SK-N-SH treated with all-trans-retinoic acid at 6 μM for 48 hours (cell line): ENCODE measurements around the gene TUBA4A.
A peak's percentile ranks its signal among the peaks of the same experiment; 100 is the strongest.

Experiments
- ATAC-seq: fragments of 200-7000 bp; cut with Tn5 transposase; 3 replicates; pipeline ENCODE4 v1.9.1; 2020; ENCODE audit warnings: mild to moderate bottlenecking, moderate library complexity
- ARNTL ChIP-seq: fragments of 450-650 bp; formaldehyde crosslinking; IDR thresholded peaks from 2 replicates; pipeline ENCODE4 v1.5.0; 2020; ENCODE audit warnings: low read depth, mild to moderate bottlenecking, moderate library complexity, borderline replicate concordance
- BACH2 ChIP-seq: fragments of 250-450 bp; sonication (Bioruptor Pico); IDR thresholded peaks from 2 replicates; pipeline ENCODE4 v1.9.0; 2021; ENCODE audit warnings: mild to moderate bottlenecking, borderline replicate concordance
- CSDC2 ChIP-seq: fragments of 250-450 bp; sonication (Bioruptor Pico); IDR thresholded peaks from 2 replicates; pipeline ENCODE4 v1.5.0; 2020; ENCODE audit warnings: mild to moderate bottlenecking, moderate library complexity
- CSRNP3 ChIP-seq: fragments of 250-450 bp; sonication (Bioruptor Pico); IDR thresholded peaks from 2 replicates; pipeline ENCODE4 v1.5.1; 2021; ENCODE audit warnings: mild to moderate bottlenecking, moderate library complexity
- ESRRG ChIP-seq: fragments of 250-450 bp; sonication (Bioruptor Pico); IDR thresholded peaks from 2 replicates; pipeline ENCODE4 v1.6.1; 2021; ENCODE audit warnings: mild to moderate bottlenecking
- GLIS3 ChIP-seq: fragments of 250-450 bp; sonication (Bioruptor Pico); IDR thresholded peaks from 2 replicates; pipeline ENCODE4 v1.5.0; 2020; ENCODE audit warnings: mild to moderate bottlenecking, moderate library complexity
- ISL1 ChIP-seq: fragments of 250-450 bp; sonication (Bioruptor Pico); IDR thresholded peaks from 2 replicates; pipeline ENCODE4 v2.1.2; 2022; ENCODE audit warnings: mild to moderate bottlenecking, moderate library complexity
- OSR1 ChIP-seq: fragments of 250-450 bp; sonication (Bioruptor Pico); IDR thresholded peaks from 2 replicates; pipeline ENCODE4 v1.8.0; 2022; ENCODE audit warnings: moderate library complexity, mild to moderate bottlenecking, inconsistent platforms
- PATZ1 ChIP-seq: fragments of 250-450 bp; sonication (Bioruptor Pico); IDR thresholded peaks from 2 replicates; pipeline ENCODE4 v1.8.0; 2020; ENCODE audit warnings: mild to moderate bottlenecking, moderate library complexity, borderline replicate concordance
- PPARA ChIP-seq: fragments of 250-450 bp; sonication (Bioruptor Pico); IDR thresholded peaks from 2 replicates; pipeline ENCODE4 v1.5.0; 2020; ENCODE audit warnings: mild to moderate bottlenecking, borderline replicate concordance
- SNAI2 ChIP-seq: fragments of 250-450 bp; sonication (Bioruptor Pico); IDR thresholded peaks from 2 replicates; pipeline ENCODE4 v1.5.0; 2020; ENCODE audit warnings: mild to moderate bottlenecking, moderate library complexity
- TCF4 ChIP-seq: fragments of 250-450 bp; sonication (Bioruptor Pico); IDR thresholded peaks from 2 replicates; pipeline ENCODE4 v1.8.0; 2021; ENCODE audit warnings: mild to moderate bottlenecking, moderate library complexity, borderline replicate concordance
- TOX ChIP-seq: fragments of 250-450 bp; sonication (Bioruptor Pico); IDR thresholded peaks from 2 replicates; pipeline ENCODE4 v1.8.0; 2021; ENCODE audit warnings: mild to moderate bottlenecking, moderate library complexity, borderline replicate concordance
- ZFP30 ChIP-seq: fragments of 450-650 bp; formaldehyde crosslinking; IDR thresholded peaks from 2 replicates; pipeline ENCODE4 v1.5.0; 2022; ENCODE audit warnings: mild to moderate bottlenecking, moderate library complexity
- ZNF565 ChIP-seq: fragments of 450-650 bp; formaldehyde crosslinking; conservative IDR thresholded peaks from 2 replicates; pipeline ENCODE4 v1.5.0; 2020; ENCODE audit warnings: low read depth, mild to moderate bottlenecking, moderate library complexity
- ZNF70 ChIP-seq: fragments of 450-650 bp; formaldehyde crosslinking; IDR thresholded peaks from 2 replicates; pipeline ENCODE4 v1.5.0; 2020; ENCODE audit warnings: mild to moderate bottlenecking, moderate library complexity
- ZNF8 ChIP-seq: fragments of 450-650 bp; formaldehyde crosslinking; IDR thresholded peaks from 2 replicates; pipeline ENCODE4 v1.5.0; 2020; ENCODE audit warnings: mild to moderate bottlenecking, moderate library complexity
- TF ChIP-seq, protein P1 (sequence below): fragments of 250-450 bp; sonication (Bioruptor Pico); IDR thresholded peaks from 2 replicates; pipeline ENCODE4 v1.8.0; 2021; ENCODE audit warnings: low read depth, mild to moderate bottlenecking, moderate library complexity, borderline replicate concordance
- TF ChIP-seq, protein P2 (sequence below): fragments of 250-450 bp; sonication (Bioruptor Pico); IDR thresholded peaks from 2 replicates; pipeline ENCODE4 v1.5.1; 2020; ENCODE audit warnings: low read depth, mild to moderate bottlenecking, moderate library complexity
- TF ChIP-seq, protein P3 (sequence below): fragments of 250-450 bp; sonication (Bioruptor Pico); IDR thresholded peaks from 2 replicates; pipeline ENCODE4 v1.5.0; 2020; ENCODE audit warnings: mild to moderate bottlenecking, moderate library complexity

Gene TUBA4A

DNA sequence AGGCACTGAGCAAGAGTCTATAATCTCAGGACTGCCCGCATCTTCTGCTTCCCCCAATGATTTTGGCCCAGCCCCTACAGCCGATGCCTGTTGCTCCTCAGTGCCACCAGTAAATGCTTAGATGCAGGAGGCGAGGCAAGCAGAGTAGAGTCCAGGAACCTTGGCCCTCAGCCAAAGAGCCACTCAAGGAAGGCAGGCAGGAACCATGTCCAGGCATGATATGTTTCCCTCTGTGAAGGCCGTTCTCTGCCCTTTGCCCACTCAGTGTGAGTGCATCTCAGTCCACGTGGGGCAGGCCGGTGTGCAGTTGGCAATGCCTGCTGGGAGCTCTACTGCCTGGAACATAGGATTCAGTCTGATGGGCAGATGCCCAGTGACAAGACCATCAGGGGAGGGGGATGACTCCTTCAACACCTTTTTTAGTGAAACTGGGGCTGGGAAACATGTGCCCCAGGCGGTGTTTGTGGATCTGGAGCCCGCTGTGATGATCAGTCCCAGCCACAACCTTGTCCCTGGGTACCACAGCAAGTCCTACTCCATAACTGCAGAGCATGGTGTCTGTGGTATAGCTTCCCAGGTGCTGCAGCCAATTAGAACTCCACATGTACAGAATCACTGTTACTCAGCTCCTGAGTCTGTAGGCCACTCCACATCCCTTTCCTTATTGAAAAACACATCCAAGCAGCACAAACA lies 15.8 kb upstream of the TUBA4A start:
- peak; percentile 62 for ATAC-seq
- TF ChIP-seq PATZ1 (CRISPR knock-in tag) (no peak), GLIS3 (no peak), ZNF565 (CRISPR knock-in tag) (no peak), CSDC2 (no peak), ISL1 (CRISPR knock-in tag) (no peak), ZFP30 (no peak), PPARA (CRISPR knock-in tag) (no peak), TOX (no peak), BACH2 (CRISPR knock-in tag) (no peak), SNAI2 (CRISPR knock-in tag) (no peak), ARNTL (CRISPR knock-in tag) (no peak), ESRRG (CRISPR knock-in tag) (no peak), CSRNP3 (CRISPR knock-in tag) (no peak), OSR1 (CRISPR knock-in tag) (no peak), TCF4 (CRISPR knock-in tag) (no peak), ZNF8 (CRISPR knock-in tag) (no peak), ZNF70 (CRISPR knock-in tag) (no peak)
- TF ChIP-seq, protein P1, sequence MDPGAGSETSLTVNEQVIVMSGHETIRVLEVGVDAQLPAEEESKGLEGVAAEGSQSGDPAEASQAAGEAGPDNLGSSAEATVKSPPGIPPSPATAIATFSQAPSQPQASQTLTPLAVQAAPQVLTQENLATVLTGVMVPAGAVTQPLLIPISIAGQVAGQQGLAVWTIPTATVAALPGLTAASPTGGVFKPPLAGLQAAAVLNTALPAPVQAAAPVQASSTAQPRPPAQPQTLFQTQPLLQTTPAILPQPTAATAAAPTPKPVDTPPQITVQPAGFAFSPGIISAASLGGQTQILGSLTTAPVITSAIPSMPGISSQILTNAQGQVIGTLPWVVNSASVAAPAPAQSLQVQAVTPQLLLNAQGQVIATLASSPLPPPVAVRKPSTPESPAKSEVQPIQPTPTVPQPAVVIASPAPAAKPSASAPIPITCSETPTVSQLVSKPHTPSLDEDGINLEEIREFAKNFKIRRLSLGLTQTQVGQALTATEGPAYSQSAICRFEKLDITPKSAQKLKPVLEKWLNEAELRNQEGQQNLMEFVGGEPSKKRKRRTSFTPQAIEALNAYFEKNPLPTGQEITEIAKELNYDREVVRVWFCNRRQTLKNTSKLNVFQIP (CRISPR knock-in tag): no peak
- TF ChIP-seq, protein P2, sequence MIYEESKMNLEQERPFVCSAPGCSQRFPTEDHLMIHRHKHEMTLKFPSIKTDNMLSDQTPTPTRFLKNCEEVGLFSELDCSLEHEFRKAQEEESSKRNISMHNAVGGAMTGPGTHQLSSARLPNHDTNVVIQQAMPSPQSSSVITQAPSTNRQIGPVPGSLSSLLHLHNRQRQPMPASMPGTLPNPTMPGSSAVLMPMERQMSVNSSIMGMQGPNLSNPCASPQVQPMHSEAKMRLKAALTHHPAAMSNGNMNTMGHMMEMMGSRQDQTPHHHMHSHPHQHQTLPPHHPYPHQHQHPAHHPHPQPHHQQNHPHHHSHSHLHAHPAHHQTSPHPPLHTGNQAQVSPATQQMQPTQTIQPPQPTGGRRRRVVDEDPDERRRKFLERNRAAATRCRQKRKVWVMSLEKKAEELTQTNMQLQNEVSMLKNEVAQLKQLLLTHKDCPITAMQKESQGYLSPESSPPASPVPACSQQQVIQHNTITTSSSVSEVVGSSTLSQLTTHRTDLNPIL (CRISPR knock-in tag): no peak
- TF ChIP-seq, protein P3, sequence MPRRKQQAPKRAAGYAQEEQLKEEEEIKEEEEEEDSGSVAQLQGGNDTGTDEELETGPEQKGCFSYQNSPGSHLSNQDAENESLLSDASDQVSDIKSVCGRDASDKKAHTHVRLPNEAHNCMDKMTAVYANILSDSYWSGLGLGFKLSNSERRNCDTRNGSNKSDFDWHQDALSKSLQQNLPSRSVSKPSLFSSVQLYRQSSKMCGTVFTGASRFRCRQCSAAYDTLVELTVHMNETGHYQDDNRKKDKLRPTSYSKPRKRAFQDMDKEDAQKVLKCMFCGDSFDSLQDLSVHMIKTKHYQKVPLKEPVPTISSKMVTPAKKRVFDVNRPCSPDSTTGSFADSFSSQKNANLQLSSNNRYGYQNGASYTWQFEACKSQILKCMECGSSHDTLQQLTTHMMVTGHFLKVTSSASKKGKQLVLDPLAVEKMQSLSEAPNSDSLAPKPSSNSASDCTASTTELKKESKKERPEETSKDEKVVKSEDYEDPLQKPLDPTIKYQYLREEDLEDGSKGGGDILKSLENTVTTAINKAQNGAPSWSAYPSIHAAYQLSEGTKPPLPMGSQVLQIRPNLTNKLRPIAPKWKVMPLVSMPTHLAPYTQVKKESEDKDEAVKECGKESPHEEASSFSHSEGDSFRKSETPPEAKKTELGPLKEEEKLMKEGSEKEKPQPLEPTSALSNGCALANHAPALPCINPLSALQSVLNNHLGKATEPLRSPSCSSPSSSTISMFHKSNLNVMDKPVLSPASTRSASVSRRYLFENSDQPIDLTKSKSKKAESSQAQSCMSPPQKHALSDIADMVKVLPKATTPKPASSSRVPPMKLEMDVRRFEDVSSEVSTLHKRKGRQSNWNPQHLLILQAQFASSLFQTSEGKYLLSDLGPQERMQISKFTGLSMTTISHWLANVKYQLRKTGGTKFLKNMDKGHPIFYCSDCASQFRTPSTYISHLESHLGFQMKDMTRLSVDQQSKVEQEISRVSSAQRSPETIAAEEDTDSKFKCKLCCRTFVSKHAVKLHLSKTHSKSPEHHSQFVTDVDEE (CRISPR knock-in tag): no peak
- TF ChIP-seq, all 23 proteins: peak for 0

GRCh38 chr2:219268294-219268693 lies 14.6 kb upstream of the TUBA4A start:
- TF ChIP-seq, protein P1 (CRISPR knock-in tag): no peak
- TF ChIP-seq ZNF565 (CRISPR knock-in tag) (no peak), ZNF70 (CRISPR knock-in tag) (no peak)
- no peak for ATAC-seq
